ENCODE results near the gene LDLRAD2. TPM values are rescaled to one million over a fixed set of nuclear protein-coding genes. Genes with fewer than 3 reads are reported as not detected.

LDLRAD2 gene
- total and polyA plus RNA-seq, 10 of the 15 experiments (the other 5 are each of a cell fraction or from before 2014, with no cell fraction given), result 0.04 to 0.23 (median 0.11) TPM; not detected in 7

DNA sequence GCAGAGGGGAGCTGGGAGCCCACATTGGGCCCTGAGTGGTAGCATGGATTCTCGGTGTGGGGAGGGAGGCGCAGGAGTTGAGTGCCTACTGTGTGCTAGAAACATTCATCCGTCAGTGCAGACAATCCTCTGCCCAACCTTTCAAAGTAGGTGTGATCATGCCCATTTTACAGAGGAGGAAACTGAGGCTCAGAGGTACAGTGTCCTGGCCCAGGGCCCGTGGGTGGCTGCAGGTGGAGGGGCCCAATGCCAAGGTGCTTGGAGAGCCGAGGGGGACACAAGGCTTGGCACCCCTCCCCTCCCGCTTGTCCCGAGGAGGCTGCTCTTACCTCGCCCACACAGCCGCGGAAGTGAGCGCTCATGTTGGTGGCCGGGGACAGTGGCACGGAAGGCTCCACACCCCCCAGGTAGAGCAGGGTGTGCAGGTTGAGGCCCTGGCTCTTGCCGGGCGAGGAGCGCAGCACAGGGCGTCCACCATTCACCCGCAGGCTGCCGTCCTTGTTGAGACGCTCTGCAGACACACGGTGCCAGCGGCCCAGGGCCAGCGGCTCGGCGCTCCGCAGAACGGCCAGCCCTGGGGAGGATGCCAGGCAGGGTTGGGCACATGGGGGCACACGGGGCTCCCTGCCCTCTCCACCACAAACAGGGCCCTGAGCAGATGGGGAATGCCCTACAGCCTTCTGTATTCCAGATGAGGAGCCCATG is 16.6 kb downstream of the LDLRAD2 start:
- no peaks in the 10 kb centered on the region for H3K4me1 ChIP-seq (ENCODE audit: control insufficient read depth, insufficient read depth, low read length)
- no peak overlapping the region for H3K27ac ChIP-seq (ENCODE audit: control insufficient read depth, insufficient read depth)
- no peaks in the 10 kb centered on the region for H3K27me3 ChIP-seq (replicated peaks in 1 of 2; ENCODE audit: control insufficient read depth in 2 of 2, insufficient read depth in 2 of 2, low read length in 1 of 2)
- no peaks in the 10 kb centered on the region for H3K79me2 ChIP-seq (ENCODE audit: control insufficient read depth, insufficient read depth, low read length)
- CTCF ChIA-PET, result no interaction called here
- H3K9me3 ChIP-seq (replicated peaks; ENCODE audit: control insufficient read depth, insufficient read depth, low read length), result peaks cover 5% of the 10 kb centered on the region; the same call in 1 of the 3 replicates
- FAIRE-seq (no peak), ATAC-seq (no peak), DNase-seq (ENCODE audit: low read depth, low spot score) (no peak)
- no TSS peak for BruUV-seq (replicated peaks)
- 66% methylated on average over 22 of the region's 28 CpGs for WGBS (ENCODE audit: insufficient coverage, insufficient replicate concordance, low lambda C conversion rate, missing lambda C conversion rate)
- RAD21 ChIA-PET (ENCODE audit: unreplicated experiment), result no interaction called here
- SMC1A ChIA-PET (ENCODE audit: uncharacterized antibody, unreplicated experiment), result no interaction called here
- TF ChIP-seq HDAC6 (IDR thresholded peaks at IDR 0.05; ENCODE audit: unreplicated experiment), result no peak
- TF ChIP-seq CBX5 (IDR thresholded peaks at IDR 0.05; ENCODE audit: low read depth), result no peak
- TF ChIP-seq, protein P1, sequence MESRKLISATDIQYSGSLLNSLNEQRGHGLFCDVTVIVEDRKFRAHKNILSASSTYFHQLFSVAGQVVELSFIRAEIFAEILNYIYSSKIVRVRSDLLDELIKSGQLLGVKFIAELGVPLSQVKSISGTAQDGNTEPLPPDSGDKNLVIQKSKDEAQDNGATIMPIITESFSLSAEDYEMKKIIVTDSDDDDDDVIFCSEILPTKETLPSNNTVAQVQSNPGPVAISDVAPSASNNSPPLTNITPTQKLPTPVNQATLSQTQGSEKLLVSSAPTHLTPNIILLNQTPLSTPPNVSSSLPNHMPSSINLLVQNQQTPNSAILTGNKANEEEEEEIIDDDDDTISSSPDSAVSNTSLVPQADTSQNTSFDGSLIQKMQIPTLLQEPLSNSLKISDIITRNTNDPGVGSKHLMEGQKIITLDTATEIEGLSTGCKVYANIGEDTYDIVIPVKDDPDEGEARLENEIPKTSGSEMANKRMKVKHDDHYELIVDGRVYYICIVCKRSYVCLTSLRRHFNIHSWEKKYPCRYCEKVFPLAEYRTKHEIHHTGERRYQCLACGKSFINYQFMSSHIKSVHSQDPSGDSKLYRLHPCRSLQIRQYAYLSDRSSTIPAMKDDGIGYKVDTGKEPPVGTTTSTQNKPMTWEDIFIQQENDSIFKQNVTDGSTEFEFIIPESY (IDR thresholded peaks at IDR 0.05), result no peak
- TF ChIP-seq ATF2 (IDR thresholded peaks at IDR 0.05; ENCODE audit: low read length), result no peak
- no peak for TF ChIP-seq RELB (IDR thresholded peaks at IDR 0.05; ENCODE audit: low read depth)
- no peak for TF ChIP-seq ATF7 (IDR thresholded peaks at IDR 0.05; ENCODE audit: low read depth)
- no peak for TF ChIP-seq MXI1 (IDR thresholded peaks at IDR 0.05; ENCODE audit: low read depth, low read length)
- TF ChIP-seq, protein P2, sequence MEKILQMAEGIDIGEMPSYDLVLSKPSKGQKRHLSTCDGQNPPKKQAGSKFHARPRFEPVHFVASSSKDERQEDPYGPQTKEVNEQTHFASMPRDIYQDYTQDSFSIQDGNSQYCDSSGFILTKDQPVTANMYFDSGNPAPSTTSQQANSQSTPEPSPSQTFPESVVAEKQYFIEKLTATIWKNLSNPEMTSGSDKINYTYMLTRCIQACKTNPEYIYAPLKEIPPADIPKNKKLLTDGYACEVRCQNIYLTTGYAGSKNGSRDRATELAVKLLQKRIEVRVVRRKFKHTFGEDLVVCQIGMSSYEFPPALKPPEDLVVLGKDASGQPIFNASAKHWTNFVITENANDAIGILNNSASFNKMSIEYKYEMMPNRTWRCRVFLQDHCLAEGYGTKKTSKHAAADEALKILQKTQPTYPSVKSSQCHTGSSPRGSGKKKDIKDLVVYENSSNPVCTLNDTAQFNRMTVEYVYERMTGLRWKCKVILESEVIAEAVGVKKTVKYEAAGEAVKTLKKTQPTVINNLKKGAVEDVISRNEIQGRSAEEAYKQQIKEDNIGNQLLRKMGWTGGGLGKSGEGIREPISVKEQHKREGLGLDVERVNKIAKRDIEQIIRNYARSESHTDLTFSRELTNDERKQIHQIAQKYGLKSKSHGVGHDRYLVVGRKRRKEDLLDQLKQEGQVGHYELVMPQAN (conservative IDR thresholded peaks at IDR 0.05), result no peak
- no peak for TF ChIP-seq ZNF274 (IDR thresholded peaks at IDR 0.05; ENCODE audit: insufficient read depth, insufficient read length)
- no peaks in the 10 kb centered on the region for H3K36me3 ChIP-seq (ENCODE audit: control insufficient read depth in 2 of 2, insufficient read depth in 2 of 2, low read length in 1 of 2)
- H3K9ac ChIP-seq (ENCODE audit: control insufficient read depth, insufficient read depth, low read length), result no peak overlapping the region
- H3K4me2 ChIP-seq (ENCODE audit: control insufficient read depth, insufficient read depth), result no peak overlapping the region
- H4K20me1 ChIP-seq (ENCODE audit: control insufficient read depth, insufficient read depth), result no peaks in the 10 kb centered on the region
- no peak overlapping the region for H2AFZ ChIP-seq (ENCODE audit: control insufficient read depth, low read depth, low read length)
- POLR2A ChIA-PET, result no interaction called here
- H3K4me3 ChIP-seq, result no peak overlapping the region
- intact Hi-C loops (cut with micrococcal nuclease; ENCODE audit: unreplicated experiment), result no loop called here
- in situ Hi-C loops (cut with MboI), result no loop called here

Data from GM12878 (cell line).